Measurements from ENCODE around the gene WSCD2.

The WSCD2 gene

GRCh38 chr12:108109504-108109903, 19.6 kb upstream of the WSCD2 start:
- no peak overlapping the region for H3K4me3 ChIP-seq (replicated peaks; ENCODE audit: low read depth, low read length)
- H3K27me3 ChIP-seq (replicated peaks; ENCODE audit: control insufficient read depth, insufficient read depth, low read length): no peaks in the 10 kb centered on the region
- H3K36me3 ChIP-seq (ENCODE audit: control insufficient read depth, insufficient read depth, low read length): no peaks in the 10 kb centered on the region
- no peak for DNase-seq (ENCODE audit: extremely low read depth, insufficient read length)
- no peak for TF ChIP-seq CTCF (IDR thresholded peaks at IDR 0.05; ENCODE audit: insufficient read depth, low read length, poor library complexity, severe bottlenecking)

- TF ChIP-seq CTCF (IDR thresholded peaks at IDR 0.05; ENCODE audit: insufficient read depth, low read length, poor library complexity, severe bottlenecking): no peak
- Histone ChIP-seq H3K27me3 (replicated peaks; ENCODE audit: control insufficient read depth, insufficient read depth, low read length) (no peaks in the 10 kb centered on the region), H3K36me3 (ENCODE audit: control insufficient read depth, insufficient read depth, low read length) (no peaks in the 10 kb centered on the region), H3K4me3 (replicated peaks; ENCODE audit: low read depth, low read length) (no peak overlapping the region)
- no peak for DNase-seq (ENCODE audit: extremely low read depth, insufficient read length)
Observed at GRCh38 chr12:108109954-108110353, 19.1 kb upstream of the WSCD2 start.

DNA sequence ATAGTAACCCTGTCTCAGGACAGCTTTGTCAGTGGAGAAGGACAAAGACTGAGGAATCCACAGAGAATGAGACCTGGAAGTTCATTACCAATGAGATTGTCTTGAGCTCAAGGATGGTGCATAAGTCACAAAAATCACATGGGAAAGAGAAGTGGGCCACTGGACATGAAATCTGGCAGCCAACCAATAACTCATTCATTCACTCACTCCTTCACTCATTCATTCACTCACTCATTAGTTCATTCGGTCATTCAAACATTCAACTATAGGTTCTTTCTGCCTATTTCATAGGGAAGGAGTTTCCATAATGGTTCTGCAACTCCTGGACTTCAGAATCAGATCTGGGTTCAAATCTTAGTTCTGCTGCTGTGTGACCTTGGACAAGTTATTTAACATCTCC, 18.2 kb upstream of the WSCD2 start:
- no peak for DNase-seq (ENCODE audit: extremely low read depth, insufficient read length)
- Histone ChIP-seq H3K4me3 (replicated peaks; ENCODE audit: low read depth, low read length) (no peak overlapping the region), H3K27me3 (replicated peaks; ENCODE audit: control insufficient read depth, insufficient read depth, low read length) (no peaks in the 10 kb centered on the region), H3K36me3 (ENCODE audit: control insufficient read depth, insufficient read depth, low read length) (no peaks in the 10 kb centered on the region)
- no peak for TF ChIP-seq CTCF (IDR thresholded peaks at IDR 0.05; ENCODE audit: insufficient read depth, low read length, poor library complexity, severe bottlenecking)

DNA sequence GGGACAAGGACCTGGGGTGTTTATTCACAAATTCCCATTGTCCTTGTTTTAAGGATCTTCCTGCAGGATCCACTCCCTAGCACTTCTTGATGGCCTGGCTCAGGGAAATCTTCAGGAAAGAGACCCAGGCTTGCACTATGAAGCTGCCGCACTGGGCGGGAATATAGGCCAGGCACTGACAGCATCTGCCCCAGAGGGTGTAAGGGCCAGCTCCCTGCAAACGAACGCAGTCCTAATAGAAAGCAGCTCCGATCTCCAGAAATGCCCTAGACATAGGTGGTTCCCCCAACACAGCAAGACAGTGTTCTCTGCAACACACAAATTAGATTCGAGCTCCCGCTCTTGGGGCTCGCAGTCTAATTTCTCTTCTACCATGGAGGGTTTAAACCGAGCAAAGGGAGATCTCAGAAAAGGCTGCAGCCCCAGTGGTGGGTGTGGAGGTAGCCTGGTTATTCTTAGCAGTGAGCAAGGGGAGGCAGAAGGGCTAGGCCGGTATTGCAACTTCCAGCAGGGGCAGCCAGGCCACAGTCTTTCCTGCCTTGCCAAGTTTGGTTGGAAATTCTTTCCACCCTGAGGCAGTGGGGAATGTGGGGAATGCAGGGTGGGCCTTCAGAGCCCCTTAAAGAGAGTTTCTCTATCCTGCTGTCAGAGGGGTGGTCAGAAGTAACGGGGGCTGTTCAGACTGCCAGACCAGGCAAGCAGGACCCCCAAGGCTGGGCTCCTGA, 16.1 kb upstream of the WSCD2 start:
- H3K27me3 ChIP-seq (replicated peaks; ENCODE audit: control insufficient read depth, insufficient read depth, low read length): no peaks in the 10 kb centered on the region
- no peaks in the 10 kb centered on the region for H3K36me3 ChIP-seq (ENCODE audit: control insufficient read depth, insufficient read depth, low read length)
- H3K4me3 ChIP-seq (replicated peaks; ENCODE audit: low read depth, low read length): no peak overlapping the region
- no peak for DNase-seq (ENCODE audit: extremely low read depth, insufficient read length)
- TF ChIP-seq CTCF (IDR thresholded peaks at IDR 0.05; ENCODE audit: insufficient read depth, low read length, poor library complexity, severe bottlenecking): no peak

DNA sequence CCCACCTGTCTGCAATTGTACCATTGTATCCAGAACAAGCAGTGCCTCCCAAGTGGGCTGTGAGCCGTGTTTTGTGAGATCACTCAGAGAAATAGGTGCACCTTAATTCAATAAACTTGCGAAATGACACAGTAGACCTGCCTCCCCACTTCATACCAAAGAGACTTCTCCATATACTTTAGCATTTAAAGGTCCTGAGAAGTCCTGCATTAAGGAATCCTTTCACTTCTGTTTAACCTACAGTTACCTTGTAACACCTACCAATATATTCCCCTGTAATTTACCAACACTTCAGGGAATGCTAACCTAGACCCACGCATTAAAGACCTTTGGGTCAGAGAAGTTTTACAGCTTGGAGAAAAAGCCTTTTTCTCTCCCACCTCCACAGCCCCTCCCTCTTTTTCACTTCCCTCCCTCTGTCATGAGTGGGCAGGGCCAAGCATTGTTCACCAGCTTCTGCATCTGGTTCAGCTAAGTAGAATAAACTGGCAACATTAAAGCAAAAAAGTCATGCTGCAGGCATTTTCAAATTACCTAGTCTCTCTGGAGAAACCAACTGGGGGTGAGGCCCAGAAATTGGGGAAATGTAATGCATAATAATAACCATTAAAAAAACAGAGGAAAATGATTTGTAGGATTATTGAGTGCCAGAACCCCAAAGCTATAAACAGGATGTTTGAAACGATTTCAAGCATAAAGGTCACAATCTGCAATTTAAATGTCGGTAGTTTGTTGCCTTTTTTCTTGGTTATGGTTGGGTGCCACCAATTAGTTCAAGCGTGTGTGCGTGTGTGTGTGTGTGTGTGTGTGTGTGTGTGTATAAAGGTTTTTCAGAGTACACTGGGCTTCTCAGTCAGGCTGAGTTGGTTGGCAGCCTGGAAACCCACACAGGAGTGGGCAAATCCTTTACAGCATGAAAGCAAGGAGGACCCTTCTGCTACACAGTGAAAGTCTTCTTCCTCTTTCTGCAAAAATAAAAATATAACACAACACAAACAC, 13.7 kb upstream of the WSCD2 start:
- H3K36me3 ChIP-seq (ENCODE audit: control insufficient read depth, insufficient read depth, low read length): no peaks in the 10 kb centered on the region
- no peak overlapping the region for H3K4me3 ChIP-seq (replicated peaks; ENCODE audit: low read depth, low read length)
- no peaks in the 10 kb centered on the region for H3K27me3 ChIP-seq (replicated peaks; ENCODE audit: control insufficient read depth, insufficient read depth, low read length)
- TF ChIP-seq CTCF (IDR thresholded peaks at IDR 0.05; ENCODE audit: insufficient read depth, low read length, poor library complexity, severe bottlenecking): no peak
- no peak for DNase-seq (ENCODE audit: extremely low read depth, insufficient read length)
